ENCODE data around the gene TCEA2.

Gene TCEA2

DNA sequence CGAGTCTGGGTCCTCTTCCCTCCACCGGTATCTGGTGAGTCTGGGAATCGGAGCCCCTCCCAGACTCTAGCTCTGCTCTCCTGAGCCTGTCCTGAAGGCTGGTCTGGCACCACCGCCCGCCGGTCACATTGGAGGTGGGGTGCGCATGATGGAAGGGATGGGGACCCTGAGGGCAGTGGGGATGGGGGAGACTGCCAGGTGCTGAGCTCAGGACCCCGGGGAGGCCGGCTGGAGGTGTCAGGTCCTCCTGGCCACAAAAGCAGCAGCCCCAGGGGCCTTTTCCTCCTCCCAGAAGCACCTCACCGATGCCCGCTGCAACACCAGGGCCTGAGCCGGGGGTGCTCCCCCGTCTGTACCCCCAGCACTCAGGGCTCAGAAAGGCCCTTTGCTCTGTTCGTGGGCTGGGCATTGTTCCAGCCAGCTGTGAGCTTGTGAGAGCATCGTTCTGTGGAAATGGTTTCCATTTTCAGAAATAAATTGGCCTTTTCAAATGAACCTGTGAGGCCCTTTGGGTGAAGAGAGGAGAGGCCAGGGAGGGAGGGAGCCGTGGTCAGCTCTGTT lies 46.9 kb downstream of the TCEA2 start:
- in situ Hi-C loops (cut with MboI; ENCODE audit: low sequenced_read_pairs, unreplicated experiment): no loop called here
- DNase-seq (ENCODE audit: low spot score): no peak
- no peak for TF ChIP-seq CTCF (IDR thresholded peaks at IDR 0.05; ENCODE audit: borderline replicate concordance, control extremely low read depth, extremely low read depth, insufficient read depth, missing control alignments)

DNA sequence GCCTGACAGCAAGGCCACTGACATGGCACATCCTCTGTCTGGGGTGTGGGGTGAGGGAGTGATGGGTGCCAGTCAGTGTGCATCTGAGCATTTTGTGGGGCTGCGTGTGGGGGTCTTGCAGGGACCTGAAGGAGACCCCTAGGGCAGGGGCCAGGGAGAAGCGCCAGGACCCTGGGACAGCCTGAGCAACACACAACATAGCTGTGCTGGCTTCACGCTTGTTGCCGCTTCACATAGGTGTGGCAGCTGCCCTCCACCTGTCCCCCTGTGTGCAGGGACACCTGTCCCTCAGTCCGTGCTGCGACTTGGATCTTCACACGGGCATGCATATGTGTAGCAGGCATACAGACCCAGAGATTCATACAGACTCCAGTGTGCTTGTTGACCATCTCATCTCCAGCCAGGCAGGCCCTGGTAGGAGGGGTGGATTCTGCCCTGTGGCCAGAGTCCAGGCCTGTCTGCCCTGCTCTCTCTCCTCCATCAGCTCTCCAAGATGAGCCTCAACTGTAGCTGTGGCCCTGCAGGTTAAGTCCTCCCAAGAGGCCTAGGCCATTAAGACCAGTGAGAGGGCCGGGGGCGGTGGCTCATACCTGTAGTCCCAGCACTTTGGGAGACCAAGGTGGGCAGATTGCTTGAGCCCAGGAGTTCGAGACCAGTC lies 47.5 kb downstream of the TCEA2 start:
- in situ Hi-C loops (cut with MboI; ENCODE audit: low sequenced_read_pairs, unreplicated experiment): no loop called here
- TF ChIP-seq CTCF (IDR thresholded peaks at IDR 0.05; ENCODE audit: borderline replicate concordance, control extremely low read depth, extremely low read depth, insufficient read depth, missing control alignments): no peak
- no peak for DNase-seq (ENCODE audit: low spot score)

DNA sequence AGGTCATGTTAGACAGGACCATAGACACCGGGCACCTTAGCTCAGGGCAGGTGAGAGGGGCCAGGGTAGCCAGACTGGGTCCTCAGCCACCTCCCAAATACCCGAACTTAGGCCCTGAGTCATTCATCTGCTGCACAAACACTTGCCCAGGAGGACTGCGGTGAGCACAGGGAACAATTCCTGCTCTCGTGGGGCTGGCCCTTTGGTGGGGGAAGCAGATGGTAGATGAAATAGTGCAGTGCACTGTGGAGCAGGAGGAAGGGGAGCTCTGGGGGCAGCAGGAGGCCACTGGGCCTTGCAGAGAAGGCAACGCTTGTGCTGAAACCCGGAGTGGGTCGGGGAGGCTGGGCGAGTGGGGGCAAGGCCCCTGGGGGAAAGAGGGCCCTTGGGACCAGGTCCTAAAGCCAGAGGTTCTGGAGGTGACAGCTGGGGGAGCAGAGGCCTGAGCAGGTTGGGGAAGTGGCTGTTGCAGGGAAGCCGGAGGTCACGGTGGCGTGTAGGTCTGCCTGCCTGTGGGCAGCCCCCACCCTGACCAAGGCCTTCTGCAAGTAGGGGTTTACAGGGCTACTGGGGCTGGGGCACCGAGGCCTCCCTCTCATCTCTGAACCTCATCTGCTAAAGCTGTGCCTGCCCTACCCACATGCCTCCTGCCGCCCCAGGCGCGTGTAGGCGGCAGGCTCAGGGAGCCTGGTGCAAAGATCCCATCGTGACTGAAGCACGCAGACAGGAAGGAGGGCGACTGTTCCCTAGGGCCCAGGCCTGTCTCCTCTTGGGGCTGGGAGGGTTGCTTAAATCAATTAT lies 49.0 kb downstream of the TCEA2 start:
- TF ChIP-seq CTCF (IDR thresholded peaks at IDR 0.05; ENCODE audit: borderline replicate concordance, control extremely low read depth, extremely low read depth, insufficient read depth, missing control alignments): no peak
- DNase-seq (ENCODE audit: low spot score): no peak
- in situ Hi-C loops (cut with MboI; ENCODE audit: low sequenced_read_pairs, unreplicated experiment): no loop called here

GRCh38 chr20:64112691-64113443 lies 49.9 kb downstream of the TCEA2 start:
- TF ChIP-seq CTCF (IDR thresholded peaks at IDR 0.05; ENCODE audit: borderline replicate concordance, control extremely low read depth, extremely low read depth, insufficient read depth, missing control alignments): no peak
- no peak for DNase-seq (ENCODE audit: low spot score)
- in situ Hi-C loops (cut with MboI; ENCODE audit: low sequenced_read_pairs, unreplicated experiment): no loop called here

DNA sequence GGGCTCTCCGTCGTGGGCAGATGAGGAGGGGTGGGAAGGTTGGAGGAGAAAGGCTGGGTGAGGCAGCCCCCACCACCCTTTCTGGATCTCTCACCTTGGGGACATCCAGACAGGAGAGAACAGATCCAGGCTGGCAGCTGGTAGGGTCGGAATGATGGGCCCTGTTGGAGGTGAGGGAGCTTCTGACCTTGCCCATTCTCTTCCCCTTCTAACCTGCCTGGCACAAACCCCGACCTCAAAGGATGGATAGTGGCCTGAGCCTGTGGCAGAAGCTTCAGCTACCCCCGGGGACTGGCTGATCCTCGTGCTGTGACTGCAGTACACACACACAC lies 50.4 kb downstream of the TCEA2 start:
- in situ Hi-C loops (cut with MboI; ENCODE audit: low sequenced_read_pairs, unreplicated experiment): no loop called here
- no peak for TF ChIP-seq CTCF (IDR thresholded peaks at IDR 0.05; ENCODE audit: borderline replicate concordance, control extremely low read depth, extremely low read depth, insufficient read depth, missing control alignments)
- DNase-seq (ENCODE audit: low spot score): no peak

GRCh38 chr20:64113796-64114355 lies 50.9 kb downstream of the TCEA2 start:
- in situ Hi-C loops (cut with MboI; ENCODE audit: low sequenced_read_pairs, unreplicated experiment): no loop called here
- no peak for DNase-seq (ENCODE audit: low spot score)

More at GRCh38 chr20:64113796-64114355, 50.9 kb downstream of the TCEA2 start:
- no peak for TF ChIP-seq CTCF (IDR thresholded peaks at IDR 0.05; ENCODE audit: borderline replicate concordance, control extremely low read depth, extremely low read depth, insufficient read depth, missing control alignments)

Measured in GM13976 (cell line).